BLaER1 (cell line): ENCODE results near the gene ZNF710.

Experiments
- H3K27ac ChIP-seq: shearing (Covaris generic); formaldehyde crosslinking; 2 replicates; pipeline ENCODE4 v1.8.1; 2022
- H3K27me3 ChIP-seq: shearing (Covaris generic); formaldehyde crosslinking; 2 replicates; pipeline ENCODE4 v1.8.1; 2022
- H3K36me3 ChIP-seq: shearing (Covaris generic); formaldehyde crosslinking; 2 replicates; pipeline ENCODE4 v1.8.1; 2022
- H3K4me1 ChIP-seq: shearing (Covaris generic); formaldehyde crosslinking; 2 replicates; pipeline ENCODE4 v1.8.1; 2022
- H3K4me2 ChIP-seq: shearing (Covaris generic); formaldehyde crosslinking; 2 replicates; pipeline ENCODE4 v1.8.1; 2022
- H3K4me3 ChIP-seq: shearing (Covaris generic); formaldehyde crosslinking; 2 replicates; pipeline ENCODE4 v1.8.1; 2022
- H3K9ac ChIP-seq: shearing (Covaris generic); formaldehyde crosslinking; 2 replicates; pipeline ENCODE4 v1.8.1; 2022
- H3K9me3 ChIP-seq: shearing (Covaris generic); formaldehyde crosslinking; 2 replicates; pipeline ENCODE4 v1.8.1; 2022
- H4K20me1 ChIP-seq: shearing (Covaris generic); formaldehyde crosslinking; 2 replicates; pipeline ENCODE4 v1.8.1; 2022
- Cebpa-rat ChIP-seq: shearing (Covaris generic); IDR thresholded peaks from 2 replicates; pipeline ENCODE4 v1.8.1; 2022

The ZNF710 gene

GRCh38 chr15:90082140-90082715 is 81.1 kb downstream of the ZNF710 start:
- Histone ChIP-seq H3K36me3 (peaks cover 98% of the 10 kb centered on the region), H3K4me1 (peaks cover 42% of the 10 kb centered on the region), H3K27ac (0 out of 2 replicates have a peak overlapping the region, but pooled peaks have one; percentile 22), H3K9ac (no peak overlapping the region), H4K20me1 (peaks cover 74% of the 10 kb centered on the region), H3K4me2 (peak overlapping the region; percentile 22; the same call in 1 of the 2 replicates), H3K9me3 (no peaks in the 10 kb centered on the region), H3K27me3 (no peaks in the 10 kb centered on the region), H3K4me3 (no peak overlapping the region)
- no peak for TF ChIP-seq Cebpa-rat

- Histone ChIP-seq H3K9me3 (no peaks in the 10 kb centered on the region), H4K20me1 (peaks cover 86% of the 10 kb centered on the region), H3K4me2 (peak overlapping the region; percentile 34), H3K4me1 (peaks cover 42% of the 10 kb centered on the region), H3K9ac (no peak overlapping the region), H3K27me3 (no peaks in the 10 kb centered on the region), H3K27ac (peak overlapping the region; percentile 49; the same call in 1 of the 2 replicates), H3K36me3 (peaks cover 100% of the 10 kb centered on the region), H3K4me3 (no peak overlapping the region)
- TF ChIP-seq Cebpa-rat, result no peak
Observed at GRCh38 chr15:90083419-90083818, 82.3 kb downstream of the ZNF710 start.

GRCh38 chr15:90083954-90084607 is 83.0 kb downstream of the ZNF710 start:
- H3K27ac ChIP-seq, result peak overlapping the region; percentile 49
- H3K4me1 ChIP-seq, result peaks cover 42% of the 10 kb centered on the region
- H3K4me2 ChIP-seq, result peak overlapping the region; percentile 34
- peaks cover 93% of the 10 kb centered on the region for H4K20me1 ChIP-seq
- H3K27me3 ChIP-seq, result no peaks in the 10 kb centered on the region
- no peak for TF ChIP-seq Cebpa-rat
- no peaks in the 10 kb centered on the region for H3K9me3 ChIP-seq
- H3K4me3 ChIP-seq, result no peak overlapping the region
- no peak overlapping the region for H3K9ac ChIP-seq
- peaks cover 100% of the 10 kb centered on the region for H3K36me3 ChIP-seq

- Histone ChIP-seq H3K9ac (peak overlapping the region; percentile 36), H3K27me3 (no peaks in the 10 kb centered on the region), H3K4me1 (peaks cover 42% of the 10 kb centered on the region), H4K20me1 (peaks cover 99% of the 10 kb centered on the region), H3K36me3 (peaks cover 100% of the 10 kb centered on the region), H3K4me3 (no peak overlapping the region), H3K27ac (peak overlapping the region; percentile 49), H3K9me3 (no peaks in the 10 kb centered on the region), H3K4me2 (peak overlapping the region; percentile 34; the same call in 1 of the 2 replicates)
- no peak for TF ChIP-seq Cebpa-rat
Observed at GRCh38 chr15:90084876-90085423, 83.8 kb downstream of the ZNF710 start.

GRCh38 chr15:90085565-90085964 is 84.4 kb downstream of the ZNF710 start:
- TF ChIP-seq Cebpa-rat, result no peak
- H3K9me3 ChIP-seq, result no peaks in the 10 kb centered on the region
- no peak overlapping the region for H3K4me3 ChIP-seq
- peaks cover 99% of the 10 kb centered on the region for H4K20me1 ChIP-seq
- H3K4me2 ChIP-seq, result no peak overlapping the region
- no peaks in the 10 kb centered on the region for H3K27me3 ChIP-seq
- peaks cover 100% of the 10 kb centered on the region for H3K36me3 ChIP-seq
- H3K4me1 ChIP-seq, result peaks cover 42% of the 10 kb centered on the region
- peak overlapping the region; percentile 40; the same call in 1 of the 2 replicates for H3K27ac ChIP-seq
- H3K9ac ChIP-seq, result peak overlapping the region; percentile 36

- Histone ChIP-seq H3K4me2 (no peak overlapping the region), H3K4me3 (no peak overlapping the region), H3K27ac (no peak overlapping the region), H3K9me3 (no peaks in the 10 kb centered on the region), H3K9ac (no peak overlapping the region), H3K4me1 (peaks cover 42% of the 10 kb centered on the region), H3K36me3 (peaks cover 100% of the 10 kb centered on the region), H4K20me1 (peaks cover 100% of the 10 kb centered on the region), H3K27me3 (no peaks in the 10 kb centered on the region)
- no peak for TF ChIP-seq Cebpa-rat
Observed at GRCh38 chr15:90086868-90087268, 85.7 kb downstream of the ZNF710 start.

- H3K36me3 ChIP-seq, result peaks cover 100% of the 10 kb centered on the region
- no peak for TF ChIP-seq Cebpa-rat
- no peak overlapping the region for H3K27ac ChIP-seq
Observed at GRCh38 chr15:90087454-90088154, 86.5 kb downstream of the ZNF710 start.

GRCh38 chr15:90090226-90090848 is 89.2 kb downstream of the ZNF710 start:
- Histone ChIP-seq H3K27me3 (no peaks in the 10 kb centered on the region), H3K36me3 (peaks cover 100% of the 10 kb centered on the region), H3K9me3 (no peaks in the 10 kb centered on the region), H3K4me3 (no peak overlapping the region), H3K27ac (no peak overlapping the region), H3K9ac (no peak overlapping the region), H4K20me1 (peaks cover 100% of the 10 kb centered on the region), H3K4me2 (no peak overlapping the region), H3K4me1 (peaks cover 18% of the 10 kb centered on the region)
- TF ChIP-seq Cebpa-rat, result no peak

More at GRCh38 chr15:90087454-90088154, 86.5 kb downstream of the ZNF710 start:
- Histone ChIP-seq H3K4me3 (no peak overlapping the region), H3K27me3 (no peaks in the 10 kb centered on the region), H3K9me3 (no peaks in the 10 kb centered on the region), H4K20me1 (peaks cover 100% of the 10 kb centered on the region), H3K9ac (no peak overlapping the region), H3K4me2 (no peak overlapping the region), H3K4me1 (peaks cover 38% of the 10 kb centered on the region)

- no peak overlapping the region for H3K27ac ChIP-seq
- H3K36me3 ChIP-seq, result peaks cover 98% of the 10 kb centered on the region
- peaks cover 18% of the 10 kb centered on the region for H3K4me1 ChIP-seq
- H3K4me2 ChIP-seq, result no peak overlapping the region
- no peaks in the 10 kb centered on the region for H3K27me3 ChIP-seq
- H3K9me3 ChIP-seq, result no peaks in the 10 kb centered on the region
- peaks cover 100% of the 10 kb centered on the region for H4K20me1 ChIP-seq
- no peak overlapping the region for H3K4me3 ChIP-seq
- TF ChIP-seq Cebpa-rat, result no peak
- no peak overlapping the region for H3K9ac ChIP-seq
Observed at GRCh38 chr15:90091156-90091931, 90.2 kb downstream of the ZNF710 start.
